ENCODE results near the gene SHANK1.

GRCh38 chr19:50676625-50677197, 42.9 kb downstream of the SHANK1 start:
- TF ChIP-seq CTCF (IDR thresholded peaks at IDR 0.05; ENCODE audit: insufficient read depth, low read length, poor library complexity, severe bottlenecking) (no peak), EZH2phosphoT487 (conservative IDR thresholded peaks at IDR 0.05; ENCODE audit: low read length) (no peak)

Measured in SU-DHL-6 (cell line).